Loucy (cell line): ENCODE measurements around the gene CCDC88C.

Source experiments
- H2AFZ ChIP-seq: fragments of 200-600 bp; sonication (generic); 2 replicates; pipeline ENCODE4 v1.6.0; 2016; ENCODE audit warnings: antibody characterized with exemption, mild to moderate bottlenecking, low read length, moderate library complexity
- H3F3A ChIP-seq: fragments of 200-600 bp; 2 replicates; pipeline ENCODE4 v1.6.0; 2016; ENCODE audit warnings: antibody characterized with exemption, low read depth, mild to moderate bottlenecking
- H3K27me3 ChIP-seq: fragments of 200-600 bp; sonication (generic); 2 replicates; pipeline ENCODE4 v1.6.1; 2014; ENCODE audit warnings: low read length, mild to moderate bottlenecking; ENCODE audit not compliant: insufficient read depth, poor library complexity, severe bottlenecking
- H3K36me3 ChIP-seq: fragments of 200-600 bp; sonication (generic); 2 replicates; pipeline ENCODE4 v1.6.1; 2016; ENCODE audit warnings: low read length; ENCODE audit not compliant: insufficient read depth
- H3K4me1 ChIP-seq: fragments of 200-600 bp; sonication (generic); 2 replicates; pipeline ENCODE4 v1.5.1; 2014; ENCODE audit warnings: low read length, mild to moderate bottlenecking; ENCODE audit not compliant: insufficient read depth, poor library complexity, severe bottlenecking
- H3K4me2 ChIP-seq: fragments of 200-600 bp; sonication (generic); 2 replicates; pipeline ENCODE4 v1.6.0; 2014; ENCODE audit warnings: antibody characterized with exemption, low read length, low read depth, mild to moderate bottlenecking; ENCODE audit not compliant: poor library complexity, severe bottlenecking
- H3K4me3 ChIP-seq: fragments of 200-600 bp; sonication (generic); 2 replicates; pipeline ENCODE4 v1.5.1; 2014; ENCODE audit warnings: low read length, mild to moderate bottlenecking, mixed read lengths; ENCODE audit not compliant: poor library complexity, severe bottlenecking
- H3K79me2 ChIP-seq: fragments of 200-600 bp; sonication (generic); 2 replicates; pipeline ENCODE4 v1.6.1; 2014; ENCODE audit warnings: low read length; ENCODE audit not compliant: insufficient read depth
- H3K9ac ChIP-seq: fragments of 200-600 bp; sonication (generic); 2 replicates; pipeline ENCODE4 v1.6.0; 2014; ENCODE audit warnings: mild to moderate bottlenecking, low read depth, low read length, moderate library complexity; ENCODE audit not compliant: poor library complexity, severe bottlenecking
- H3K9me2 ChIP-seq: fragments of 200-600 bp; sonication (generic); replicated peaks from 2 replicates; pipeline ENCODE4 v1.6.1; 2016; ENCODE audit warnings: low read depth, low read length, mixed read lengths
- H3K9me3 ChIP-seq: fragments of 200-600 bp; sonication (generic); 2 replicates; pipeline ENCODE4 v1.6.1; 2014; ENCODE audit warnings: mild to moderate bottlenecking, antibody characterized with exemption, low read length, low read depth; ENCODE audit not compliant: insufficient read depth
- H4K20me1 ChIP-seq: fragments of 200-600 bp; sonication (generic); 2 replicates; pipeline ENCODE4 v1.6.0; 2014; ENCODE audit warnings: antibody characterized with exemption, low read length, mild to moderate bottlenecking; ENCODE audit not compliant: insufficient read depth, poor library complexity, severe bottlenecking
- EZH2phosphoT487 ChIP-seq: fragments of 200-600 bp; IDR thresholded peaks from 2 replicates; pipeline ENCODE4 v1.6.1; 2018; ENCODE audit warnings: antibody characterized with exemption, mild to moderate bottlenecking, moderate library complexity, borderline replicate concordance
- TF ChIP-seq, protein P1 (sequence below): fragments of 200-600 bp; sonication (generic); conservative IDR thresholded peaks from 2 replicates; pipeline ENCODE4 v1.5.1; 2014; ENCODE audit warnings: mild to moderate bottlenecking, antibody characterized with exemption, low read length

The CCDC88C gene

DNA sequence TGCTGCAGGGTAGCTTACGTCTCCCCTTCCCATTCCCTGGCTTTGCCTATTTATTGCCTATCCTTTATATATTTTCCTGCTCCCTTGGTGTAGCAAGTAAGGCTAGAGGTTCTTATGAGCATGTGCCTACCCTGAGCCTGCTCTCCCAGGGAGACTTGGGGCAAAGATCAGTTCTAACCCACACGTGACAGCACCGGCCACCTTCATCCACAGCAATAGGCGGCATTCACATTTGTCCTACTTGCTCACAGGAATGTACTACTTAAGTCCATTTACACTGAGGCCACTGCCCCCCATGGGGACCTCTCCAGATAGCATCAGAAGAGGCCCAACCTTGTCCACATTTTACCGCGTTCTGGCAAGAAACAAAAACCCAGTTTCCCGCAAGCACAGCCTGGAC, 181.8 kb downstream of the CCDC88C start:
- Histone ChIP-seq H3K79me2 (peaks cover 2% of the 10 kb centered on the region; the same call in 1 of the 2 replicates), H3K9ac (no peak overlapping the region), H3K9me3 (no peaks in the 10 kb centered on the region), H3F3A (no peaks in the 10 kb centered on the region), H3K9me2 (no peaks in the 10 kb centered on the region), H3K36me3 (no peaks in the 10 kb centered on the region; the same call in 1 of the 2 replicates), H3K27me3 (peaks cover 10% of the 10 kb centered on the region), H3K4me1 (peaks cover 22% of the 10 kb centered on the region), H4K20me1 (peaks cover 4% of the 10 kb centered on the region), H2AFZ (no peak overlapping the region), H3K4me2 (no peak overlapping the region), H3K4me3 (no peak overlapping the region)
- no peak for TF ChIP-seq EZH2phosphoT487
- TF ChIP-seq, protein P1, sequence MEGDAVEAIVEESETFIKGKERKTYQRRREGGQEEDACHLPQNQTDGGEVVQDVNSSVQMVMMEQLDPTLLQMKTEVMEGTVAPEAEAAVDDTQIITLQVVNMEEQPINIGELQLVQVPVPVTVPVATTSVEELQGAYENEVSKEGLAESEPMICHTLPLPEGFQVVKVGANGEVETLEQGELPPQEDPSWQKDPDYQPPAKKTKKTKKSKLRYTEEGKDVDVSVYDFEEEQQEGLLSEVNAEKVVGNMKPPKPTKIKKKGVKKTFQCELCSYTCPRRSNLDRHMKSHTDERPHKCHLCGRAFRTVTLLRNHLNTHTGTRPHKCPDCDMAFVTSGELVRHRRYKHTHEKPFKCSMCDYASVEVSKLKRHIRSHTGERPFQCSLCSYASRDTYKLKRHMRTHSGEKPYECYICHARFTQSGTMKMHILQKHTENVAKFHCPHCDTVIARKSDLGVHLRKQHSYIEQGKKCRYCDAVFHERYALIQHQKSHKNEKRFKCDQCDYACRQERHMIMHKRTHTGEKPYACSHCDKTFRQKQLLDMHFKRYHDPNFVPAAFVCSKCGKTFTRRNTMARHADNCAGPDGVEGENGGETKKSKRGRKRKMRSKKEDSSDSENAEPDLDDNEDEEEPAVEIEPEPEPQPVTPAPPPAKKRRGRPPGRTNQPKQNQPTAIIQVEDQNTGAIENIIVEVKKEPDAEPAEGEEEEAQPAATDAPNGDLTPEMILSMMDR, result no peak

DNA sequence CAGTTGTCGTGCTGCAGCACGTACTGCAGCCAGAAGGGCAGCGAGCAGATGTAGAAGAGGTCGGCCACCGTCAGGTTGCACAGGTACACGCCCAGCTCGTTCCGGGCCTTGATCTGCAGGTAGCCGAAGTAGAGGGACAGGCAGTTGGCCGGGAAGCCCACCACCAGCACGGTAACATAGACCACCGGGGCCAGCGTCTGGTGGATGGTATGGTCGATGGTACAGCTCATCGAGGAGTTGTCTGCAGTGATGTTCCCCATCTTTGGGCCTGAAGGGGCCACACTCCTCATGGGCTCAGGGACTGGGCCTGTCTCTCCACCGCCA, 182.9 kb downstream of the CCDC88C start:
- Histone ChIP-seq H3K9ac (no peak overlapping the region), H3K4me1 (peaks cover 30% of the 10 kb centered on the region), H3F3A (no peaks in the 10 kb centered on the region), H3K9me2 (no peaks in the 10 kb centered on the region), H3K4me3 (no peak overlapping the region), H3K4me2 (no peak overlapping the region), H3K9me3 (no peaks in the 10 kb centered on the region), H3K79me2 (no peaks in the 10 kb centered on the region), H2AFZ (no peak overlapping the region), H3K27me3 (peaks cover 12% of the 10 kb centered on the region), H3K36me3 (no peaks in the 10 kb centered on the region; the same call in 1 of the 2 replicates), H4K20me1 (peaks cover 4% of the 10 kb centered on the region)
- TF ChIP-seq, protein P1, result no peak
- no peak for TF ChIP-seq EZH2phosphoT487

DNA sequence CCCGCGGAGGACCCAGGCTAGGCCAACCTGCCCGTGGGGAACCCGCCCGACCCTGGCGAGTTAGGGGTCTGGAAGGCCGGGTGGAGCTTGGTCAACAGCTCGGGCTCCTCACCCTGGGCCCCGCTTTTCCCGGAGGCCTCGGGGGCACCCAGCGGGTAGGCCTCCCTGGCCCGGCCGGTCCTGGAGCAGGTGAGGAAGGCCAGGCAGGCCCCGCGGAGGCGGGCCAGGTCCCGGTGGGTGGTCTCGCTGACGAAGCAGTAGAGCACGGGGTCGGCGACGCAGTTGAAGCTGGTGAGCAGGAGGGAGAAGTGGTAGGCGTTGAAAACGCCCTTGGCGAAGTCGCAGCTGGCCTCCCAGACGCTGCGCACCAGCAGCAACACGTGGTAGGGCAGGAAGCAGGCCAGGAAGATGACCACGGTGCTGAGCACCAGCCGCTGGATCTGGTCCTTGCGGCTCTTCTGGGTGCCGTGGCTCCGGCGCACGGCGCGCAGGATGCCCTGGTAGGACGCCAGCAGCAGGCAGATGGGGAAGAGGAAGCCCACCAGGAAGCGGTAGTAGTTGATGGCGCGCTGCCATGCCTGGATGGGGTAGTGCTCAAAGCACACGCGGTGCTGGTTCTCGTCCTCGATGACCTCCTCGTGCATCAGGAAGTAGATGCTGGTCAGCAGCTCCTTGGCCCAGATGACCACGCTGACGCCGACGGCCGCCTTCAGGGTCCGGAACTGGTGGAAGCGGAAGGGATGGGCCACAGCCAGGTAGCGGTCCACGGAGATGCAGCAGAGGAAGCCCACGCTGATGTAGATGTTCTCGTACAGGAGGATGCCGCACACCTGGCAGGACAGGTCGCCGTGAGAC, 183.5 kb downstream of the CCDC88C start:
- no peak overlapping the region for H3K9ac ChIP-seq
- no peak overlapping the region for H3K4me3 ChIP-seq
- H3K4me1 ChIP-seq, result peaks cover 34% of the 10 kb centered on the region
- H3K79me2 ChIP-seq, result no peaks in the 10 kb centered on the region
- no peaks in the 10 kb centered on the region for H3K9me2 ChIP-seq
- H2AFZ ChIP-seq, result no peak overlapping the region
- no peaks in the 10 kb centered on the region for H3F3A ChIP-seq
- H3K27me3 ChIP-seq, result peaks cover 12% of the 10 kb centered on the region
- TF ChIP-seq, protein P1, result no peak
- TF ChIP-seq EZH2phosphoT487, result no peak
- peaks cover 8% of the 10 kb centered on the region for H4K20me1 ChIP-seq
- H3K36me3 ChIP-seq, result no peaks in the 10 kb centered on the region; the same call in 1 of the 2 replicates
- no peak overlapping the region for H3K4me2 ChIP-seq
- H3K9me3 ChIP-seq, result no peaks in the 10 kb centered on the region
